HL-60 (cell line): ENCODE measurements around the gene LMAN1.

ENCODE experiments used
- DNase-seq, 2 experiments: peaks; one replicate each; pipeline ENCODE4 v3.0.0-alpha.2; 2010 to 2020; ENCODE audit warnings: low read depth in 1 of 2, low spot score in 1 of 2
- H3K27ac ChIP-seq: fragments of 250-450 bp; sonication (Bioruptor Pico); replicated peaks from 2 replicates; pipeline ENCODE4 v1.5.1; 2020; ENCODE audit warnings: mild to moderate bottlenecking, moderate library complexity
- H3K27me3 ChIP-seq: fragments of 250-450 bp; sonication (Bioruptor Pico); 2 replicates; pipeline ENCODE4 v1.5.1; 2021; ENCODE audit warnings: mild to moderate bottlenecking, moderate library complexity; ENCODE audit not compliant: insufficient read depth, poor library complexity, severe bottlenecking
- H3K4me3 ChIP-seq: replicated peaks from 2 replicates; pipeline ENCODE4 v1.5.1; 2011; ENCODE audit warnings: mild to moderate bottlenecking, control low read depth, low read length; ENCODE audit not compliant: insufficient read depth
- GABPA ChIP-seq: IDR thresholded peaks from 2 replicates; pipeline ENCODE4 v1.6.1; 2012; ENCODE audit warnings: low read depth
- POLR2AphosphoS5 ChIP-seq: IDR thresholded peaks from 2 replicates; pipeline ENCODE4 v1.6.1; 2012; ENCODE audit warnings: low read depth
- SPI1 ChIP-seq: IDR thresholded peaks from 2 replicates; pipeline ENCODE4 v1.6.1; 2012; ENCODE audit warnings: low read depth, mild to moderate bottlenecking, borderline replicate concordance
- TF ChIP-seq, protein P1 (sequence below): IDR thresholded peaks from one replicate; pipeline ENCODE4 v1.5.1; 2011; ENCODE audit warnings: low read length, control low read depth, inconsistent platforms; ENCODE audit not compliant: insufficient read depth
- TF ChIP-seq, protein P2 (sequence below): IDR thresholded peaks from 2 replicates; pipeline ENCODE4 v1.6.1; 2012; ENCODE audit warnings: low read depth; ENCODE audit not compliant: insufficient replicate concordance

LMAN1 gene

DNA sequence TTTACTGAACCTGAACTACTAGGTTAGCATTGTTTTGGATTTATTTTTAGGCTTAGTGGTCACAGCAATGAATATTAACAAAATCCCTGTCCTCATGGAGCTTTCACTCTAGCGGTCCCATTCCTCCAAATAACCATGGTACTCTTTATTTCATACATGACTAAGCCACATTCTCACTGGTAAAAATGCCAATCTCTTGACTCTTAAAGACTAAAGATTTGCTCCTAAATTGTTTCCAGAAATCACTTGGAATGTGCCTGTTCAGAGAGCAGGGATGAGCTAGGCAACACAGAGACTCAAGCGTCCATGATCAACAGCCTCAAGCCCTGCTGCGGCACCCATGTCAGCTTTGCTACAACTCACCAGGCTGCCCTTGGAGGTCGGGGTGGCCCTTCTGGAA, 13.5 kb downstream of the LMAN1 start:
- TF ChIP-seq GABPA (no peak), SPI1 (no peak)
- TF ChIP-seq, protein P1, sequence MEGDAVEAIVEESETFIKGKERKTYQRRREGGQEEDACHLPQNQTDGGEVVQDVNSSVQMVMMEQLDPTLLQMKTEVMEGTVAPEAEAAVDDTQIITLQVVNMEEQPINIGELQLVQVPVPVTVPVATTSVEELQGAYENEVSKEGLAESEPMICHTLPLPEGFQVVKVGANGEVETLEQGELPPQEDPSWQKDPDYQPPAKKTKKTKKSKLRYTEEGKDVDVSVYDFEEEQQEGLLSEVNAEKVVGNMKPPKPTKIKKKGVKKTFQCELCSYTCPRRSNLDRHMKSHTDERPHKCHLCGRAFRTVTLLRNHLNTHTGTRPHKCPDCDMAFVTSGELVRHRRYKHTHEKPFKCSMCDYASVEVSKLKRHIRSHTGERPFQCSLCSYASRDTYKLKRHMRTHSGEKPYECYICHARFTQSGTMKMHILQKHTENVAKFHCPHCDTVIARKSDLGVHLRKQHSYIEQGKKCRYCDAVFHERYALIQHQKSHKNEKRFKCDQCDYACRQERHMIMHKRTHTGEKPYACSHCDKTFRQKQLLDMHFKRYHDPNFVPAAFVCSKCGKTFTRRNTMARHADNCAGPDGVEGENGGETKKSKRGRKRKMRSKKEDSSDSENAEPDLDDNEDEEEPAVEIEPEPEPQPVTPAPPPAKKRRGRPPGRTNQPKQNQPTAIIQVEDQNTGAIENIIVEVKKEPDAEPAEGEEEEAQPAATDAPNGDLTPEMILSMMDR: no peak
- TF ChIP-seq, protein P2, sequence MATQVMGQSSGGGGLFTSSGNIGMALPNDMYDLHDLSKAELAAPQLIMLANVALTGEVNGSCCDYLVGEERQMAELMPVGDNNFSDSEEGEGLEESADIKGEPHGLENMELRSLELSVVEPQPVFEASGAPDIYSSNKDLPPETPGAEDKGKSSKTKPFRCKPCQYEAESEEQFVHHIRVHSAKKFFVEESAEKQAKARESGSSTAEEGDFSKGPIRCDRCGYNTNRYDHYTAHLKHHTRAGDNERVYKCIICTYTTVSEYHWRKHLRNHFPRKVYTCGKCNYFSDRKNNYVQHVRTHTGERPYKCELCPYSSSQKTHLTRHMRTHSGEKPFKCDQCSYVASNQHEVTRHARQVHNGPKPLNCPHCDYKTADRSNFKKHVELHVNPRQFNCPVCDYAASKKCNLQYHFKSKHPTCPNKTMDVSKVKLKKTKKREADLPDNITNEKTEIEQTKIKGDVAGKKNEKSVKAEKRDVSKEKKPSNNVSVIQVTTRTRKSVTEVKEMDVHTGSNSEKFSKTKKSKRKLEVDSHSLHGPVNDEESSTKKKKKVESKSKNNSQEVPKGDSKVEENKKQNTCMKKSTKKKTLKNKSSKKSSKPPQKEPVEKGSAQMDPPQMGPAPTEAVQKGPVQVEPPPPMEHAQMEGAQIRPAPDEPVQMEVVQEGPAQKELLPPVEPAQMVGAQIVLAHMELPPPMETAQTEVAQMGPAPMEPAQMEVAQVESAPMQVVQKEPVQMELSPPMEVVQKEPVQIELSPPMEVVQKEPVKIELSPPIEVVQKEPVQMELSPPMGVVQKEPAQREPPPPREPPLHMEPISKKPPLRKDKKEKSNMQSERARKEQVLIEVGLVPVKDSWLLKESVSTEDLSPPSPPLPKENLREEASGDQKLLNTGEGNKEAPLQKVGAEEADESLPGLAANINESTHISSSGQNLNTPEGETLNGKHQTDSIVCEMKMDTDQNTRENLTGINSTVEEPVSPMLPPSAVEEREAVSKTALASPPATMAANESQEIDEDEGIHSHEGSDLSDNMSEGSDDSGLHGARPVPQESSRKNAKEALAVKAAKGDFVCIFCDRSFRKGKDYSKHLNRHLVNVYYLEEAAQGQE: no peak
- DNase-seq: no peak
- Histone ChIP-seq H3K4me3 (no peak overlapping the region), H3K27me3 (no peaks in the 10 kb centered on the region), H3K27ac (no peak overlapping the region)

DNA sequence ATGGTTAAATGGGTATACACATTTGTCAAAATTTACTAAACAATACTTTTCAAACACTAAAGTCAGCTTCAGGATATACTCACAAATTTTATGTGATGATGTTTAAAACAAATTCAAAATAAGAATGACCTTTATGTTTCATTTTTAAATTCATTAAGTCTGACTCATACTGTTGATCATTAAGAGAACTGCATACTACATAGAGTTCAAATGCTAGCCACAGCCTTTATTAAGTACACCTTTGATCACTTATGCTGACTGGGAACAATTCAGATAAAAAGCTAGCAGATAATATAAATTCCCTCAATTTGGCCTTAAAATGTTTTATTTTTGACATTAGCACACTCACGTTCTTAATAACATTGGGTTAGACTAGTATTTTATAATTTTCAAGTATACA, 14.1 kb downstream of the LMAN1 start:
- H3K27me3 ChIP-seq: no peaks in the 10 kb centered on the region
- no peak overlapping the region for H3K4me3 ChIP-seq
- DNase-seq: no peak
- TF ChIP-seq SPI1: no peak
- TF ChIP-seq POLR2AphosphoS5: no peak
- TF ChIP-seq GABPA: no peak
- TF ChIP-seq, protein P1: no peak
- TF ChIP-seq, protein P2: no peak
- no peak overlapping the region for H3K27ac ChIP-seq

DNA sequence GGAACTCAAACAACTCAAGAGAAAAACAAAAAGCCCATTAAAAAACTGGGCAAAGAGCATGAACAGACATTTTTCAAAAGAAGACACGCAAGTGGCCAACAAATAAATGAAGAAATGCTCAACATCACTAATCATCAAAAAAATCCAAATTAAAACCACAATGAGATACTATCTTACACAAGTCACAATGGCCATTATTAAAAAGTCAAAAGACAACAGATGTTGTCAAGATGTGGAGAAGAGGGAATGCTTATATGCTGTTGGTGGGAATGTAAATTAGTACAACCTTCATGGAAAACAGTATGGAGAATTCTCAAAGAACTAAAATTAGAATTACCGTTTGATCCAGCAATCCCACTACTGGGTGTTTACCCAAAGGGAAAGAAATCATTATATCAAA, 15.1 kb downstream of the LMAN1 start:
- no peak for DNase-seq
- Histone ChIP-seq H3K27ac (no peak overlapping the region), H3K4me3 (no peak overlapping the region), H3K27me3 (no peaks in the 10 kb centered on the region)
- no peak for TF ChIP-seq GABPA

DNA sequence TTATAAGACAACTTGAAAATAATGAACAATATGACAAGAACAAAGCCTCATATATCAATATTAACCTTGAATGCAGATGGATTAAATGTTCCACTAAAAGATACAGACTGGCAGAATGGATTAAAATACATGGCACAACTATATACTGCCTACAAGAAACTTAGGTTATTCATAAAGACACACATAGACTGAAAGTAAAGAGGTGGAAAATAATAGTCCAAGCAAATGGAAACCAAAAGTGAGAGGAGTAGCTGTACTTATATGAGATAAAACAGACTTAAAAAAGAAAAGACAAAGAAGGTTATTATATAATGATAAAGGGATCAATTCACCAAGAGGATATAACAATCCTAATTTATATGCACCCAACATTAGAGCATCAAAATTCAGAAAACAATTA, 18.2 kb downstream of the LMAN1 start:
- DNase-seq: no peak
- H3K4me3 ChIP-seq: no peak overlapping the region
- H3K27me3 ChIP-seq: no peaks in the 10 kb centered on the region
- TF ChIP-seq, protein P2: no peak
- TF ChIP-seq SPI1 (no peak), GABPA (no peak)
- H3K27ac ChIP-seq: no peak overlapping the region
